Activated CD8-positive, alpha-beta memory T cell treated with anti-CD3 and anti-CD28 coated beads for 36 hours (primary cell): ENCODE data around the gene PTGDR. TPM values are rescaled to one million over a fixed set of nuclear protein-coding genes. Genes with fewer than 3 reads are reported as not detected.

Experiments
- CTCF ChIA-PET: fragments of 350-600 bp; sonication (Branson Sonifier 250); formaldehyde crosslinking; loops from one replicate; lab custom pipeline; 2021; ENCODE audit warnings: antibody characterized with exemption; lab: Charles Lee
- POLR2A ChIA-PET: fragments of 350-600 bp; sonication (Branson Sonifier 250); formaldehyde crosslinking; loops from one replicate; lab custom pipeline; 2021; ENCODE audit warnings: antibody characterized with exemption; lab: Charles Lee
- total RNA-seq, 2 experiments: library from RNA; stranded (reverse); gene quantifications; one replicate each; pipeline ENCODE4 v1.2.3, GENCODE V29; 2021

Gene PTGDR
- total RNA-seq, 2 experiments from 2014 or later = 0.34 to 0.74 TPM

DNA sequence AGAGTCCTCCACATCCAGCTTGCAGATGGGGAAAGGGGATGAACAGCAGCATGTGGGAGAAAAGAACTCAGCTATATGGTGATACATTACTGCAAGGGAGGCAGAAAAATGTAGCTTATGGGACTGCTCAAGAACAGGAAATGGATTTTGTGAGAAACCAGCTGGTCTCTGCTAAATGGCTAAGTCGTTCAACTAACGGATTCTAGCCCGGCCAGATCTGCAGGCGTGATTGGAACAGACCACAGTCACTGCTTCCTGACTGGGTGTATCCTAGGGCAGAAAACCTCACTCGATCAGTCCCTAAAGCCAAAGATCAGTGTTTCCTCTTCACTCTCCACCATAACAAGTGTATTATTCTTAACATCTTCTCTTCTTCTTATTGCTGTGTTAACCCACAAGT, 8.1 kb upstream of the PTGDR start:
- CTCF ChIA-PET = no interaction called here

DNA sequence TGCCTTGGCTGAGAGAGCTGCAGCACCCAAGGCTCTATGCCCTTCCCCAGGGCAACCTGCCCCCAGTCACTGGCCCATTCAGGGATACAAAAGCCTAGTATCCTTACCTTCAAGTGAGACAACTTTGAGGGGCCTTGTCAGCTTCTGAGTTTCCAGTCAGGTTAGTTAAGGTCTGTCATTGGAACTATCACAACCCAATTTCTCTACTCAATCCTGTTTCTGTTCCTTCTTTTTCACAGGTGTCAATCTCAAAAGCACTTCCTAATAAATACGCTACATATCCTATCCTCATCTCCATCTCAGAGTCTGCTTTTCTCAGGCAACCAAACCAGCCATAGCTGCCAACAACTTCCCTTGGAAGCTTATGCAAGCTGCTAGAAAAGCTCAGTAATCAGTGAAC, 4.9 kb upstream of the PTGDR start:
- ChIA-PET CTCF (no interaction called here), POLR2A (no interaction called here)

More for the DNA sequence above, 8.1 kb upstream of the PTGDR start:
- POLR2A ChIA-PET = no interaction called here

DNA sequence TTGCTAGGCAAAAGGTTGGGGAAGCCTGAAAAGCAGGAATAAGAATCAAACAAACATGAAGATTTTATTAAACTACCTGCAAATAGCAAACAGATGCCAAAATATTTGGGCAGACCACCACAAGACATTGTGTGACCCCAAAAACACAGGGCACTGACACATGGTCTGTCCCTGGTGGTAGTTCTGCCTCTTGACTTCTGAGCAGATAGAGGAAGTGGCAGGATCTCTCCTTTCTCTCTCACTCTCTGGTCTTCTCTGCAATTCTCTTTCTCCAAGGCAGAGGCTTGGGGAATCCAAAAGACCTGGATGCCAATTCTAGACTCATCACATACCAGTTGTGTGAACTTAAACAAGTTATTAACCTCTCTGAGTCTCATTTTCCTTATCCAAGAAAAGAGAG, 4.3 kb upstream of the PTGDR start:
- ChIA-PET CTCF (no interaction called here), POLR2A (no interaction called here)

DNA sequence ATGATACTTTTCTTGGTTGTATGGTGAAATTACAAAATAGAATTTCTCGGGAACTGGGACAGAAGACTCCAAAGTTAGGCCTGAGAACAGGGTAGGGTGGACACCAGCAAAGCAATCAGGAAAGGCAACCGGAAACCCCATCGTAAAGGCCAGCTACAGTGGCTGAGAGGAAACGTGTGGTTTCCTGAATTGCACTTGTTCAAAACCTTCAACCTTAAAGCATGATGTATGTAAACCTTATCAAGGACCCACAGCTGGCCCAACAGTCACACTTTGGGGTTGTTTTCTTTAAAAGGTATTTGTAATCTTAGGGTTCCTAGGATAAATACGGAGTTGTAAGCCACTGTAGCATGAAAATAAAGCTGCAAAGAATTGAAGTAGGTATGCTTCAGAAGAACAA, 2.2 kb upstream of the PTGDR start:
- ChIA-PET CTCF (no interaction called here), POLR2A (no interaction called here)

DNA sequence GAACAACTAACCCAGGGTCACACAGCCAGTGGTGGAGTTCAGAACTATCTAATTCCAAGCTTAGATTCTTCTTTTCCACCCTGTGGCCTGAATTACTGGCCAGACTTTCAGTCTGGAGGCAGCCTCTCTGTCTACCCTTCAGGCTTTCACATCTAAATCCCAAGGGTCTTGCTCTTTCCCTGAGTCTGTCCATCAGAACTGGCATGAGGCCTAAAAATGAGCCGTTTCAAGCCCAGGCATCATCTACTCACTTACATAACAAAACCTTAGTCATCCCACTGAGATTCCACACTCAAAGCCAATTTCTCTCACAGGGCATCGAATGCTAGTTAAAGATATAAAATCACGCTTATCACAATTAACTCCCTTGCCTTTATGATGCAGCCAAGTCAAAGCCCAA, 1.3 kb upstream of the PTGDR start:
- CTCF ChIA-PET = interaction anchor here (1.2 kb wide), 1 partner anchor 9 kb away, joined by 3 read pairs; no protein-coding TSS in a partner anchor

DNA sequence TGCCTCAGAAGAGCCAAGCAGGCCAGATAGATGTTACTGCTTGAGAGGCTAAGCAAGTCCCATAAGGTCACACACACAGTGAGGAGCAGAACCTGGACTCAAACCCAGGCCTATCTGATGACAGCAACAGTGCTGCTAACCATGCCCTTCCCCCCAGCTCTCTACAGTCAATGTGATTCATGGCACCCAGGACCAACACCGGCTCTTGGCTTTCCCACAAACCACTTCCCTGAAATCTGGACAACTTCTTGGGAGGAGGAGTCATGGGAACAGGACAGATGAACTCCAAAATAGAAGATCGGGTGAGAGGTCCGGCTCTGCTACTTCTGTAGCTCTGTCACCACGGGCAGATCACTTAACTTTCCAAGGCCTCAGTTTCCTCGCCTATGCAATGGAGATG, 716 bp upstream of the PTGDR start:
- CTCF ChIA-PET = interaction anchor here (1.2 kb wide), 1 partner anchor 9 kb away, joined by 3 read pairs; no protein-coding TSS in a partner anchor

More for the DNA sequence above, 1.3 kb upstream of the PTGDR start:
- POLR2A ChIA-PET = no interaction called here

DNA sequence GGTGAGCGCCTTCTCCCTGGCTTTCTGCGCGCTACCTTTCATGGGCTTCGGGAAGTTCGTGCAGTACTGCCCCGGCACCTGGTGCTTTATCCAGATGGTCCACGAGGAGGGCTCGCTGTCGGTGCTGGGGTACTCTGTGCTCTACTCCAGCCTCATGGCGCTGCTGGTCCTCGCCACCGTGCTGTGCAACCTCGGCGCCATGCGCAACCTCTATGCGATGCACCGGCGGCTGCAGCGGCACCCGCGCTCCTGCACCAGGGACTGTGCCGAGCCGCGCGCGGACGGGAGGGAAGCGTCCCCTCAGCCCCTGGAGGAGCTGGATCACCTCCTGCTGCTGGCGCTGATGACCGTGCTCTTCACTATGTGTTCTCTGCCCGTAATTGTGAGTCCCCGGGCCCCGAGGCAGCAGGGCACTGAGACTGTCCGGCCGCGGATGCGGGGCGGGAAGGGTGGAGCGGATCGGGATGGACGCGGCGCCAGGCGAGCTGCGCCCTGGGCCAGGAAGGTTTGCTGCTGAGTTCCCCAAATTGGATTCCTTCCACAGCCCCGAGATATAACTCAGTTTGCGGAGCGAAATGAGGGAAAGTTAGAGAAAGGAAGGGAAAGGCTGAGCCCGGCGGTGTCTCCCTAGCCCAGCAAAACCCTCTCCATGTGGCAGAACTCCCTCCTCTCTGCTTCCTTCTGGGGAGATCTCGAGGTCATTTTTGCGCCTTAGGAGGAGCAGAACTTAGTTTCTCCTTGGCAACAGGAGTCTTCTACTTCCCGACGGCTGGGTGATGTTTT, 972 bp downstream of the PTGDR start:
- ChIA-PET CTCF (no interaction called here), POLR2A (no interaction called here)

More for the DNA sequence above, 716 bp upstream of the PTGDR start:
- POLR2A ChIA-PET = no interaction called here

DNA sequence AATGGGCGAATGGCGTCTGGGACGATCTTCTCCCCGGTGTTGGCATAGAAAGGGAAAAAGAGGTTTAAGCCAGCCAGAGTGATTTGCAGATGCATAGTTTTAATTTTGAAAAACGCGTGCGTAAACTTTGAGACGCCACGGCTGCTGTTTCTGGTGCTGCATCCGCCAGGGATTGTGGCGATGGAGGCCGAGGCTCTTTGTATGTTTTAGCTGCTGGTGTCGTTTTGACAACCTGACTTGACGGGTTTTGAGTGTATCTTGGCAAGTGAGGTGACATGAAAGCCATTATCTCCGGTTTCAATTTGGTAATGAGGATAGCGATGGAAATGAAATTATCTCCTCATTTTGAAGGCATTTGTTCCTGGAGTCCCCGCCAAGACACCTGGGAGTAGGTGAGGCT, 1.6 kb downstream of the PTGDR start:
- ChIA-PET CTCF (no interaction called here), POLR2A (interaction anchor here (0.5 kb wide), 1 partner anchor 282 kb away, joined by 4 read pairs; no protein-coding TSS in a partner anchor)

DNA sequence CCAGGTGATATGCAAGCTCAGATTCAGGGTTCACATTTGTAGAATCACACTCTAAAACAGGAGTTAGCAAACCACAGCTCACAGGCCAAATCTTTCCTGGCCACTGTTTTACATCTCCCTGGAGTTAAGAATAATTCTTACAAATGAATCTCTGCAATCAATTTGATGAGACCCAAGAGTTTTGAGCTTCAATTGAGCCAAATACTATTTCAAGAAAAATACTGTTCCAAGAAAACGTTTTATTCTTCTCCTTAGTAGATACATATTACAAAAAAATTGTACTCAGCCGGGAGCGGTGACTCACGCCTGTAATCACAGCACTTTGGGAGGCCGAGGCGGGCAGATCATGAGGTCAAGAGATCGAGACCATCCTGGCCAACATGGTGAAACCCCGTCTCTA, 2.5 kb downstream of the PTGDR start:
- CTCF ChIA-PET = no interaction called here
- POLR2A ChIA-PET = interaction anchor here (0.5 kb wide), 1 partner anchor 281 kb away, joined by 4 read pairs; no protein-coding TSS in a partner anchor

DNA sequence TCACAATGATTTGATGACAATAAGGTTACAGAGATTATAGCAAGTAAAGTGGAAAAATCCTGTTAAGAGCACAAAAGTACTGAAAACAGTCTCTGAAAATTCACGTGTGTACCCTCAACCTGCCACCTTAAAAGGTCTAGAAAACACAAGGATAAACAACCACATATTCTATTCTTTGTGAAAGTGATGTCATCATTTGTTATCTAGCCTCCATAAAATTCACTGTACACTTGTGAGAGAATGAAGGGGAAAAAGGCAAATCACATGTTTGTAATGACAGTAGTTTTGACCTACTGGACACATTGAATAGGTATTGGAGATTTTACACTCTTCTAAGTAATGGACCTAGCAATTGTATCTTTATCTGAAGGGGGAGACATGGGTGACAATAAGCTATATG, 4.0 kb downstream of the PTGDR start:
- CTCF ChIA-PET = interaction anchor here (0.7 kb wide), 1 partner anchor 510 kb away, joined by 3 read pairs; no protein-coding TSS in a partner anchor
- POLR2A ChIA-PET = no interaction called here

DNA sequence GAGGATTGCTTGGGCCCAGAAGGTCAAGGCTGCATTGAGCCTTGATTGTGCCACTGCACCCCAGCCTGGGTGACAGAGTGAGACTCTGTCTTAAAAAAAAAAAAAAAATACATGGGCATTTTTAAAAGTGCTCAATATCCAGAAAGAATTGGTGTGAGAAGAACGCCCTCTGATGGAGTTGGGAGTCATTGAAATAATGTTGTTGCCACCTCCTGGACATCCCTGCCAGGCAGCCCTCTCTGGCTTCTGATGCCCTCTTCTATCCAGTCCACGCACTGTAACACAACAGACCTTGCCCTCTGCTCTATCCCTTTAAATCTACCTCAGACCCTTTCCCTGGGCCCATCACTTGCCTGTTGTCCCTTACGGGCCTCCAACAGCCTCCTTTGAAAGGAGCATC, 4.9 kb downstream of the PTGDR start:
- ChIA-PET POLR2A (no interaction called here), CTCF (interaction anchor here (0.7 kb wide), 1 partner anchor 509 kb away, joined by 3 read pairs; no protein-coding TSS in a partner anchor)

DNA sequence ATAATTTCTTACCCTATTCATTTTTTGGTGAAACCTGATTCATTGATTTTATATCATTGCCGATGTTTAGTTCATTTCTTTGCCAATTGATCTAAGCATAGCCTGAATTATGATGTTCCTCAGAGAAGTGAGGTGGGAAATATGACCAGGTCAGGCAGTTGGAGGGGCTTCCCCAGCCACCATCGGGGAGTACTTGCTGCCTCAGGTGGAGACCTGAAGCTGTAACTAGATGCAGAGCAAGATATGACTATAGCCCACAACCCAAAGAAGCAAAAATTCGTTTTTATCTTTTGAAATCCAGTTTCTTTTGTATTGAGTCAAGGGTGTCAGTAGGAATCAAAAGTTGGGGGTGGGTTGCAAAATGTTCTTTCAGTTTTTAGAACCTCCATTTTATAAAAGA, 7.9 kb downstream of the PTGDR start:
- POLR2A ChIA-PET = no interaction called here
- CTCF ChIA-PET = interaction anchor here (0.8 to 1.5 kb wide), 2 partner anchors 9 to 10 kb away, joined by 3 read pairs; no protein-coding TSS in a partner anchor

DNA sequence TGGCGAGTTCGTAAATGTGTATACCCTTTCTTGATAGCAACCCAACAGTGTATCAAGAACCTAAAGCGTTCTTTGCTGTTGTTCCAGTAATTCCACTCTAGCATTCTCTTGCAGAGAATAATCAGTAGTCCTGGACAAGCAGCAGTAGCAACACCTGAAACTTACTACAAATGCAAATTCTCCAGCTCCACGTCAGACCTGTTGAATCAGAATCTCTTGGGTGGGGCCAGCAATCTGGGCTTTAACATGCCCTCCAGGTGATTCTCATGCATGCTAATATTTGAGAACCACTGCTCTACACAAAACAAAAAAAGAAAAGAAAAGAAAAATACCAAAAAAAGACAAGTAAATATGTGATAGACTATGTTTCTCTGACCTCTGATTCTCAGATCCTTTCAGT, 10.1 kb downstream of the PTGDR start:
- CTCF ChIA-PET = no interaction called here

DNA sequence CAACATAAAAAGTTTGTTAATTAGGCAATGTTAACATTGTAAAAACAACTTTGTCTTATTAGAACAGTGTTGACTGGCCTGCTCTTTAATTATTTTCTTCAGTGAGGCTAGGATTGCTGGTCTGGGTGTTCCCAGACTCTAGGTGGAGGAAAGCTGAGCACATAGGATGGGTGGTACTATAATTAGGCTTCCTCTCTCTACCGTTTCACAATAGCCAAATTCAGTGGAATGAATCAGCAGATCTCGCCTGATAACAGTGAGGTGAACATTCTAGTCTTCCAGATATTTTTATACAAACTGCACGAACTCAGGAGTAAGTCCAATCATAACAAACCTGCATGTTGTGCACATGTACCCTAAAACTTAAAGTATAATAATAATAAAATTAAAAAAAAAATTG, 11.9 kb downstream of the PTGDR start:
- POLR2A ChIA-PET = interaction anchor here (0.7 kb wide), 1 partner anchor 273 kb away, joined by 4 read pairs; the partner anchor contains the start of gene GPR137C
- CTCF ChIA-PET = no interaction called here

More for the DNA sequence above, 10.1 kb downstream of the PTGDR start:
- POLR2A ChIA-PET = no interaction called here

DNA sequence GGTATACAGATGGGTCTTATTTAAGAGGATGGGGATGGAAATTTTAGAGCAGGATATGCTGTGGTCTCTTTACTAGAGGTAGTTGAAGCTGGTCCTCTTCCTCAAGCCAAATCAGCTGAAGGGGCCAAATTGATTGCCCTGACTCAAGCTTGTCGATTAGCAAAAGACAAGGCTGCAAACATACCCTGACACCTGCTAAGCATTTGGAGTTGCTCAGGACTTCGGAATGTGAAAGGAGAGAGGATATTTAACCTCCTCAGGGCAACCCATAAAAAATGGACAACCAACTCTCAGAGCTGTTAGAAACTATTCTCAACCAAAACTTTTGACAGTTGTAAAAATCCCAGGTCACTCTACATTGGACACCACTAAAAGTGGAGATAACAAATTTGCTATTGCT, 15.6 kb downstream of the PTGDR start:
- POLR2A ChIA-PET = no interaction called here
- CTCF ChIA-PET = no interaction called here

DNA sequence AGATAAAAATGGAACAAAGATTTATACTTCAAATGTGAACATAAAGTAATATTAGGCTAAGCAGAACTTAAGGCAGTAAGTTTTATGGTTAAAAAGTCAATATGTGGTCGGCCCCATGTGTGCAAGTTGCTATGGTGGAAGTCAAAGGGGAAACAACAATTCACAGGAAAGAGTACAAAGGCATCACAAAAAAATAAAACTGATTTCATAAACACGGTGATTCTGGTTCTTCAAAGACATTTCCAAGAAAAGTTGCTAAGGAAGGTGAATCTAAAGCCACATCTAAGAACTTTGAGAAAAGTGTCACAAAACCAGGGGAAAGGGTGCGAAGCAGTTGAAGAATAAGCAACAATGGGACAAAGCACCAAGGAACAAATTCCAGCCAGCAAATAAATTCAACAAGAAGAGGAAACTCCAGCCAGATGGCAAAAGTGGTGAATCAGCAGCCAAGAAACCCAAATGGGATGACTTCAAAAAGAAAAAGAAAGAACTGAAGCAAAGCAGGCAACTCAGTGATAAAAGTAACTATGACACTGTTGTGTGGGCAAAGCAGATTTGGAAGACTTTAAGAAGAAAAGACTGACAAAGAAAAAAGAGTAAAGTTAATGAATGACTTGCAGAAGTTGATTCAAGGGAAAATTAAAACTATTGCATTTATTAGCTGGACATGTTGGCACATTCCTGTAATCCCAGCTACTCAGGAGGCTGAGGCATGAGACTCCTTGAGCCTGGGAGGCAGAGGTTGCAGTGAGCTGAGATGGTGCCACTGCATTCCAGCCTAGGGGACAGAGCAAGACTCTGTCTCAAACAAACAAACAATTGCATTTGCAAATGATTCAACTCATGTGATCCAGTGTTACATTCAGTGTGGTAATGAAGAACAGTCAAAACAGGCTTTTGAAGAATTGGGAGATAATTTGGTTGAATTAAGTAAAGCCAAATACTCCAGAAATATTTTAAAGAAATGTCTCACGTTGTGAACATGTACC, 19.5 kb downstream of the PTGDR start:
- ChIA-PET CTCF (interaction anchor here (0.7 kb wide), 1 partner anchor 16 kb away, joined by 3 read pairs; no protein-coding TSS in a partner anchor), POLR2A (no interaction called here)

DNA sequence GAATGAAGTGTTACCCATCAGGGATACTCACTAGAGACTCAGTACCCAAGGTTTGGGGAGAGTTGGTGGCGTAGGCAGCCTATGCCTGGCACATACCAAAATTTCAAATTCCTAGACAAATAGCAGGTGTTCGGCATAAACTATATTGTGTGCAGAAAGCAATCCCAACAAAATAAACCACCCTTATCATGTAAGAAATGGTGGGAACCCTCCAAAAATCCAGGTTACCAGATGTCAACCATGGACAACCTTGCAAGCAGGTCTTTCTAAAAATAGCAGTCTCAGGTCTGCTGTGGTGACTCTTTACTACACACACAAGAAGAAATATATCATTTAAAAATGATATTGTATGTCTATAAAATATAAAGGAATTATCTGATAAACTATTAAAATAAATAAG, 28.9 kb downstream of the PTGDR start:
- ChIA-PET POLR2A (no interaction called here), CTCF (no interaction called here)

DNA sequence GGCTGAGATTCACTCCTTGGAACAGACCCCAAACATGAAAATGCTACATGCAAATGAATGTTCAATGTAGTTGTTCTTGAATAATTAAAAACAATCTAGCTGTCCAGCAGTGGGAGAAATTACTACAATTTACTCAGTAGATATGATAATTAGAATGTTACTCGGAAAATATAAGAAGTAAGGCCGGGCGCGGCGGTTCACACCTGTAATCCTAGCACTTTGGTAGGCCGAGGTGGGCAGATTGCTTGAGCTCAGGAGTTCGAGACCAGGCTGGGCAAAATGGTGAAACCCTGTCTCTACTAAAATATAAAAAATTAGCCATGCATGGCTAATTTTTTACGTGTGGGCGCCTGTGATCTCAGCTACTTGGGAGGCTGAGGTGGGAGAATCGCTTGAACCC, 31.3 kb downstream of the PTGDR start:
- ChIA-PET POLR2A (no interaction called here), CTCF (interaction anchor here (1.1 to 1.3 kb wide), 2 partner anchors 52 to 255 kb away, joined by 4 to 5 read pairs; no protein-coding TSS in a partner anchor)

DNA sequence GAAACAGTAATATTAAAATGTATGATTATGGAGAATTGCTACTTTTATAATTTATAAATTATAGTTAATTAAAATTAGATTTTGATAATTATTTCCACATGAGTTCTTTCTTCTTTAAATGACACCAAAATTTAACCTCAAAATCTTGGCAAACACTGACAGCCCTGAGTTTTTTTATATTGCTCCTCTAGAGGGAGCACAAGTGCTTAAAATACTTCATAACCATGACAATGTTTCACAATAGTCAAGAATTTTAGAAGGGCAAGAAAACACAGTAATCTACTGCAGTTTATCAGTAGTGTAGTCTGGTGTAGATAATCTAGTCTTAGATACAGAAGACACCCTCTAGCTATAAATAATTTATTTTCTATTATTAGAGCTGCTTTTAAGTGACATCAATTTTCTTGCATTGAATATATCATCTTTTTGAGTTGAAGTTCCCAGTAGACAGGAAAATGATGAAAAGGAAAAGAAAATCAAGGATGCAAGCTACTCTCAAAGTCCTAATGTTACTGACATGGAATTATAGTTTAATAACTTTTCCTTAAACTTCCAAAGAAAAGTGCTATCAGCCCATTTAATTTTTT, 32.3 kb downstream of the PTGDR start:
- ChIA-PET POLR2A (interaction anchor here (0.5 to 0.7 kb wide), 2 partner anchors 125 to 453 kb away, joined by 3 read pairs; no protein-coding TSS in a partner anchor), CTCF (interaction anchor here (0.9 to 1.8 kb wide), 7 partner anchors 18 to 254 kb away, joined by 3 to 5 read pairs (median 3); no protein-coding TSS in a partner anchor)
